GM18519 (cell line): Measurements from ENCODE around the gene PLAGL1.
"Not testable (repeated sequence)": the region's sequence is repeated elsewhere in the genome, so short reads cannot be mapped to it uniquely, and the experiment has no call there.

Experiments
- ATAC-seq: cut with Tn5 transposase; IDR thresholded peaks from one replicate; pipeline ENCODE4 v1.9.1; 2021; ENCODE audit warnings: mild to moderate bottlenecking, moderate library complexity; ENCODE audit not compliant: unreplicated experiment, low FRiP score

PLAGL1 gene

GRCh38 chr6:143941852-143942627 is 66.0 kb downstream of the PLAGL1 start:
- no peak for ATAC-seq

GRCh38 chr6:143940011-143940597 is 68.0 kb downstream of the PLAGL1 start:
- ATAC-seq, result peak; percentile 87

GRCh38 chr6:143939364-143939763 is 68.7 kb downstream of the PLAGL1 start:
- ATAC-seq, result no peak

- ATAC-seq, result no peak
Measured at GRCh38 chr6:143937668-143937970, 70.4 kb downstream of the PLAGL1 start.

- no peak for ATAC-seq
Measured at GRCh38 chr6:143936778-143937667, 71.0 kb downstream of the PLAGL1 start.

- ATAC-seq, result no peak
Measured at GRCh38 chr6:143936347-143936746, 71.7 kb downstream of the PLAGL1 start.

- ATAC-seq, result no peak
Measured at GRCh38 chr6:143934867-143935266, 73.2 kb downstream of the PLAGL1 start.

GRCh38 chr6:143934331-143934730 is 73.7 kb downstream of the PLAGL1 start:
- no peak for ATAC-seq

- ATAC-seq, result no peak
Measured at GRCh38 chr6:143929975-143930374, 78.1 kb downstream of the PLAGL1 start.

- no peak for ATAC-seq
Measured at GRCh38 chr6:143928853-143929252, 79.2 kb downstream of the PLAGL1 start.

GRCh38 chr6:143917026-143917425 is 91.0 kb downstream of the PLAGL1 start:
- not testable (repeated sequence) for ATAC-seq

GRCh38 chr6:143912671-143913070 is 95.4 kb downstream of the PLAGL1 start:
- ATAC-seq, result no peak

GRCh38 chr6:143911028-143911427 is 97.0 kb downstream of the PLAGL1 start:
- no peak for ATAC-seq

- no peak for ATAC-seq
Measured at GRCh38 chr6:143902827-143903226, 105.2 kb downstream of the PLAGL1 start.

GRCh38 chr6:143901885-143902750 is 105.9 kb downstream of the PLAGL1 start:
- ATAC-seq, result peak; percentile 99

GRCh38 chr6:143900358-143900757 is 107.7 kb downstream of the PLAGL1 start:
- ATAC-seq, result no peak

GRCh38 chr6:143896126-143896860 is 111.8 kb downstream of the PLAGL1 start:
- no peak for ATAC-seq

GRCh38 chr6:143894655-143895054 is 113.4 kb downstream of the PLAGL1 start:
- ATAC-seq, result no peak
